Fibroblast of the aortic adventitia (primary cell): ENCODE results near the gene AOAH. TPM values are rescaled to one million over a fixed set of nuclear protein-coding genes. Genes with fewer than 3 reads are reported as not detected.

Experiments
- DNase-seq: peaks from one replicate; pipeline ENCODE4 v3.0.0-alpha.2; 2010; ENCODE audit warnings: low read depth
- H3K4me3 ChIP-seq: 2 replicates; pipeline ENCODE4 v1.5.1; 2011; ENCODE audit warnings: low read depth, mild to moderate bottlenecking, control low read depth, low read length, moderate library complexity
- total RNA-seq: library from RNA; depleted of rRNA; stranded (reverse); fragments of >200 nt; gene quantifications from 2 replicates; pipeline ENCODE4 v1.2.3, GENCODE V29; 2012; ENCODE audit warnings: low replicate concordance
- TF ChIP-seq, protein P1 (sequence below): IDR thresholded peaks from 2 replicates; pipeline ENCODE4 v1.5.1; 2011; ENCODE audit warnings: mild to moderate bottlenecking, low read length, control low read depth, inconsistent platforms; ENCODE audit not compliant: insufficient read depth

The AOAH gene
- total RNA-seq, 1 donor: not detected

DNA sequence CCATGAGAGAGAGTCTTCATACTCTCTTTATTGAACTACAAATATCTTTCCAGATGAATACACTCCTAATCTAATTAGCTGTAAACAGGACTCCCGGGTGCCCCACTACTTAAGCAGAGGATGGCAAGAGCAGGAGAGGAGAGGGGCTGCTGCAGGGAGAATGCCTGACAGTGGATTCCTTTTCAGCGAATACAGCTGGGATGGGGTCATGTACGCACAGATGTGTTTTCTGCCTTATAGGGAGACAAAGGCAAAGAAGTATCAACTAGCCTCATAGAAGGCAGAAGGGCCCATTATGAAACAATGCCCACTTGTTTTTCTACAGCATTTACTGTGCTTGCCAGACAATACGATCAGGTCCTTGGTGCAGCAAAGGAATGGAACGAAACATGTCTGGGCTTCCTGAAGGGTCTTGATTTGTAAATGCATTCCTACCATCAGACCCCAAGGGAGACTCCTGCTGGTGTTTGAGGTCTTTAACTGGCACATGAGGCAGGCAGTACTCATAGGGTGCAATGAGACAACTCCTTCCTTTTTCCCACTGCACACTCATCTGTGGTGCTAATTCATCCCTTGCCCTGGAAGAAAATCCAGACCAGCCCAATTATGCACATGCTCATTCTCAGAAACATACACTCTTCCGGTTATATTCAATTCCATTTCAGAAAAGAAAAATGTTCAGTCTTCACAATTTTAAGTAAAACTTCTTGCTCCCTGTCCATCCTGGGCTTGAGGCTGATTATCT lies 117.1 kb downstream of the AOAH start:
- H3K4me3 ChIP-seq: no peak overlapping the region
- no peak for DNase-seq
- TF ChIP-seq, protein P1, sequence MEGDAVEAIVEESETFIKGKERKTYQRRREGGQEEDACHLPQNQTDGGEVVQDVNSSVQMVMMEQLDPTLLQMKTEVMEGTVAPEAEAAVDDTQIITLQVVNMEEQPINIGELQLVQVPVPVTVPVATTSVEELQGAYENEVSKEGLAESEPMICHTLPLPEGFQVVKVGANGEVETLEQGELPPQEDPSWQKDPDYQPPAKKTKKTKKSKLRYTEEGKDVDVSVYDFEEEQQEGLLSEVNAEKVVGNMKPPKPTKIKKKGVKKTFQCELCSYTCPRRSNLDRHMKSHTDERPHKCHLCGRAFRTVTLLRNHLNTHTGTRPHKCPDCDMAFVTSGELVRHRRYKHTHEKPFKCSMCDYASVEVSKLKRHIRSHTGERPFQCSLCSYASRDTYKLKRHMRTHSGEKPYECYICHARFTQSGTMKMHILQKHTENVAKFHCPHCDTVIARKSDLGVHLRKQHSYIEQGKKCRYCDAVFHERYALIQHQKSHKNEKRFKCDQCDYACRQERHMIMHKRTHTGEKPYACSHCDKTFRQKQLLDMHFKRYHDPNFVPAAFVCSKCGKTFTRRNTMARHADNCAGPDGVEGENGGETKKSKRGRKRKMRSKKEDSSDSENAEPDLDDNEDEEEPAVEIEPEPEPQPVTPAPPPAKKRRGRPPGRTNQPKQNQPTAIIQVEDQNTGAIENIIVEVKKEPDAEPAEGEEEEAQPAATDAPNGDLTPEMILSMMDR: no peak

DNA sequence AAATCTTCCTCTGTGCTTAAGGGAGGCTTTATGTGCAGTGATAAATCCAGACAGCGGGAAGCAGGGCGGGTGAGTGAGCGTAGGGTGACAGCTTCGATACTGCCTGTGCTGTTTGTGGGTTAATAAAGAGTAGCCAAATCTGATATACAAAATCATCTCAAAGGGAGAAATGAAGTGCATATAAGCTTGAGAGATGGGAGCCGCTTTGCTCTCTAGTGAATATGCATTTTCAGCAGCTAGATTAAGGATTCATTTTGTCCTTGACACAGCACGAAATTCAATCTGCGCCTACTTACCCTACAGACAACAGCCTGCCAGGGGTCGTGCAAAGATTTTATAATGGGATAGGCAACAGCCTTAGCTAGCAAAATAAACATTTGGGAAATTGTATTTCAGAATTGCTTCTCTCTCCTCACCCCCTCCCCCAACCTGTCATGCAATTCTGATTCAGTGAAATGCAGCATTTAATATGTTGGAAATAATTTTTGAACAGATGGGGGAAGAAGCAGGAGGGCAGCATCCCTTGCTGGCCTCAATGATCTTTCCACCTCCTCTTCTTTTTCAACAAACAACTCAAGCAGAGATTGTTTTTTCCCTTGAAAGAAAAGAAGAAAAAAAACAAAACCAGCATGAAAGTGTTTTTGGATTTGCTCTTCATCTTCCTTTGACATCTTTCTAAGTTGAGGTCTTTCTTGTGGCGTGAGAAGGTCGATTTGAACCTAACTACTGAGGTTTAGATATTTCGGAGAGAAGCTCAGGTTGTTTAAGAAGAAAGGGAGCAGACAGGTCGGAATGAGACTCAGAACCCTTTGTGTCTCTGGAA lies 117.9 kb downstream of the AOAH start:
- H3K4me3 ChIP-seq: no peak overlapping the region
- DNase-seq: no peak
- TF ChIP-seq, protein P1: no peak

DNA sequence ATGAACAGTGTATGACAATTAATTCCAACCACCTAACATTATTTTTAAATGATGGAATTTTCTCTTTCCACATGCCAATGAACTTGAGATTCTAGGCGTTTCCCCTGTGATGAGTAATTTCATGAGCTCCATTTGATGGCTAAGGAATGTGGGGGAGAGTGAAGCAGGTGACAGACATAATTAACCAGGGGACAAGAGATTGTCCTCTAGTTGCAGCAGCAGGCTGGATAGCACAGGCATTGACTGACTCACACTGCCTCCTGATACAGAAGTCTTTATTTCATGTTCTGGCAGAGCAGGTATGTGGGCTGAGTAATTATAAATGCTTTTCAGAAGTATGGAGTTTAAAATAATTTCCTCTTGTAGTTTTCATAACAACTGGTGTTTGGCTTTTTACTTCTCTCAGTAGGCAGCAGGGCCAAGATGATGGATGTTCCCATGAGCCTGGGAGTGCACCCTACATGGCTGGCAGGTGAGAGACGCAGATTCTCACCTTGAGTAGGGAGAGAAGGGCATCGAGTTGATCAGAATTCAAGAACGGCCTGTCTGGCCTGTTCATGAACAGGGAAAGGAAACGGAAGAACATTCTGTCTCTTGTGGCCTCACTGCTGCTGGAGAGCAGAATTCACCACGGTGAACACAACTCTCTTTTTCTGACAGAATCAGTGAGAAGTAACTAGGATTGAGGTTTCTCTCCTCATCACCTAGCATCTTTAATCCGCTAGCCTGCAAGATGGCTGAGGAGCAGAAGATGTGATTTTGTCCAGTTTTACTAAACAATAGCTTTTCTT lies 118.8 kb downstream of the AOAH start:
- no peak overlapping the region for H3K4me3 ChIP-seq
- no peak for DNase-seq
- TF ChIP-seq, protein P1: no peak

DNA sequence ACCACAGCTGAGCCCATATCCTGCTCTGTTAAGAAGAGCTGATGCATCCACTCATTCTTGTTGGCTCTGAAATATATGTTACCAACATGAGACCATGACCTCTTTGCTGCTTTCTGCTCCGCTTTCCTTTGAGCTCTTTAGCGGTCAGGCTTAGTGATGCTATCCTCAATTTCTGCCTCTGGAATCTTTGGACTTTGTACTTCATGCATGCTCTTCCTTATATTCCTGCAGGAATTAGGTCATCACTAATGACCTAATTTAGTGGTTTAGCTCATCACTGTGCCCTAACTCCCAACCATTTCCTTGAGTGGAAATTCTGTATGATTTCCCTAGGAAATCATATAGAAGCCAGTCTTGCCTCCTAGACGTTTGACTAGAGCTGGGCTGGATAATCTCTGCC lies 119.5 kb downstream of the AOAH start:
- TF ChIP-seq, protein P1: no peak
- no peak overlapping the region for H3K4me3 ChIP-seq
- DNase-seq: no peak

DNA sequence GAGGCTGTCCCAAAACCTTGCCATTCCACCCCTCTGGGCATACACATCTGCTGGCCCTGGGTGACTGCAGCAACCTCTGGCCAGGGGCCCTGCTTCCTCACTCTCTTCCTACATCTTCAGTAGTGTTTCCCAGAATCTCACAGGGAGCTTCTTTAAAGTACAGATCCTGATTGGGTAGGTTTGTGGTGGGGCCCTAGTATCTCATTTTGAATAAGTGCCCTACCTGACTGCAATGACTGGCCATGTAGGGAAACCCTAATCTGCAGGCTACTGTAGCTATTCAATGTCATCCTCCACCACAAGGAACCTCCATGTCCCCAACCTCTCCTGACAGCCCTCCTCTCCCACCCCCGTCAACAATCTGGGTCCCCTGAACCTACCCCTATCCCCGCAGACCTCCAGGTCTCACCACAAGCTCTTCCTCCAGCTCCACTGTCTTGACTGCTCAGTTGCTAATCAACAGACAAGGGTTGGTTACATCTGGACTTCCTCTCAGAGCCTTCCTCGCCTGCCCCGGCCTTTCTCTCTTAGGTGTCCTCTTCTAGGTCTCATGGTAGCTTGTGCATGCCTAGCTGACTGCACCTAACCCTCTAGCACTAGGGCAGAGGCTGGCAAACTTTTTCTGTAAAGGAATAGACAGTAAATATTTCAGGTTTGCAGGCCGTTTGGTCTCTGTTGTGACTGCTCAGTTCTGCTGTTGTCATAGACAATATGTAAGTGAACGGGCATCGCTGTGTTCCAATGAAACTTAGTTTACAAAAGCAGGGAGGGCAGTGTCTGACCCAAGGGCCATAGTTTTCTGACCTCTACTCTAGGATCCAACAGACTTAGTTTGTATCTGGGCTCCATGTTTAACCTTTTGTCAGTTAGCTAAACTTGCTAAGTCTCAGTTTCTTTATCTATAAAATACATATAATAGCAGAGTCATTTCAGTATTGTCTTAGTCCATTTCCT lies 121.1 kb downstream of the AOAH start:
- no peak for DNase-seq
- TF ChIP-seq, protein P1: no peak
- no peak overlapping the region for H3K4me3 ChIP-seq

DNA sequence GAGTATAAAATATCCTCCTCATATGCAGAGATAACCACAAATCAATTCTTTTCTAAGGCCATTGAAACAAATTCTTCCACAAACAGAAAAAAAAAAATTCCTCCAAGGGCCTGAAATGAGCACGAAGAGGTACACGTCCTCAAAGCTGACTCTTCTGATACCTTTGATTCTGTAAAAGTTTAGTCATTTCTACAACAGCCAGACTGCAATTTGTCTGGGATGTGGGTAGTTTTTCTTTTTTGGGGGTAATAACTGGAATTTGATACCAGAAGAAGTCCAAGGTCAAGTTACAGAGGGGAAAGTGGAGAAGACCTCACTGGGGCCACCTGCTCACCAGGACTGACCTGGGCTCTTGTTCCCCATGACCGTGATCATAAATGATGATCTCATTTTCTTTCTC lies 121.8 kb downstream of the AOAH start:
- DNase-seq: no peak
- TF ChIP-seq, protein P1: no peak
- H3K4me3 ChIP-seq: no peak overlapping the region
